DOHH2 (cell line): Measurements from ENCODE around the gene P3H1.
"Not testable (repeated sequence)": the region's sequence is repeated elsewhere in the genome, so short reads cannot be mapped to it uniquely, and the experiment has no call there.

Experiments
- CTCF ChIP-seq: fragments of 200-600 bp; sonication (generic); IDR thresholded peaks from one replicate; pipeline ENCODE4 v1.5.1; 2014; ENCODE audit warnings: antibody characterized with exemption, mild to moderate bottlenecking, low read depth, low read length; ENCODE audit not compliant: poor library complexity, severe bottlenecking
- EZH2phosphoT487 ChIP-seq: fragments of 200-600 bp; sonication (generic); IDR thresholded peaks from 2 replicates; pipeline ENCODE4 v1.6.1; 2017; ENCODE audit warnings: borderline replicate concordance, mild to moderate bottlenecking, antibody characterized with exemption, low read length, moderate library complexity, mixed read lengths

GRCh38 chr1:42714441-42714840 lies 52.4 kb downstream of the P3H1 start:
- not testable (repeated sequence) for TF ChIP-seq CTCF, EZH2phosphoT487
